NCI-H2029 treated with DMSO at 0.1 percent for 48 hours (cell line): ENCODE data around the gene CDHR1.
A peak's percentile ranks its signal among the peaks of the same experiment; 100 is the strongest.

Source experiments
- DNase-seq: peaks from one replicate; lab custom pipeline; 2025; lab: John Stamatoyannopoulos, UW

Gene CDHR1

GRCh38 chr10:84201244-84201606 is 6.9 kb downstream of the CDHR1 start:
- DNase-seq: no peak

- DNase-seq: no peak
Measured at GRCh38 chr10:84201682-84202081, 7.3 kb downstream of the CDHR1 start.

GRCh38 chr10:84202349-84202748 is 8.0 kb downstream of the CDHR1 start:
- no peak for DNase-seq

GRCh38 chr10:84204122-84204521 is 9.8 kb downstream of the CDHR1 start:
- no peak for DNase-seq

GRCh38 chr10:84204610-84205009 is 10.3 kb downstream of the CDHR1 start:
- no peak for DNase-seq

GRCh38 chr10:84205049-84205852 is 10.9 kb downstream of the CDHR1 start:
- peak; percentile 12 for DNase-seq

GRCh38 chr10:84205853-84206525 is 11.7 kb downstream of the CDHR1 start:
- no peak for DNase-seq

GRCh38 chr10:84208023-84208422 is 13.7 kb downstream of the CDHR1 start:
- no peak for DNase-seq

- no peak for DNase-seq
Measured at GRCh38 chr10:84211566-84211965, 17.2 kb downstream of the CDHR1 start.

- no peak for DNase-seq
Measured at GRCh38 chr10:84212014-84212413, 17.7 kb downstream of the CDHR1 start.

GRCh38 chr10:84213076-84213475 is 18.7 kb downstream of the CDHR1 start:
- DNase-seq: no peak

GRCh38 chr10:84214046-84214572 is 19.8 kb downstream of the CDHR1 start:
- DNase-seq: no peak

GRCh38 chr10:84214612-84215235 is 20.4 kb downstream of the CDHR1 start:
- DNase-seq: no peak

- no peak for DNase-seq
Measured at GRCh38 chr10:84216834-84217233, 22.5 kb downstream of the CDHR1 start.

- no peak for DNase-seq
Measured at GRCh38 chr10:84217746-84218145, 23.4 kb downstream of the CDHR1 start.

- no peak for DNase-seq
Measured at GRCh38 chr10:84221916-84222315, 27.6 kb downstream of the CDHR1 start.

- no peak for DNase-seq
Measured at GRCh38 chr10:84224411-84225028, 30.2 kb downstream of the CDHR1 start.

GRCh38 chr10:84225427-84226173 is 31.3 kb downstream of the CDHR1 start, which contains the start of gene LRIT2:
Gene LRIT2 (minus strand): TSS chr10:84225544. CDS start chr10:84225520, 24 bp downstream.
- DNase-seq: no peak

GRCh38 chr10:84226616-84227015 is 32.3 kb downstream of the CDHR1 start:
- DNase-seq: no peak

- no peak for DNase-seq
Measured at GRCh38 chr10:84227810-84228209, 33.5 kb downstream of the CDHR1 start.

- DNase-seq: no peak
Measured at GRCh38 chr10:84230359-84230758, 36.0 kb downstream of the CDHR1 start.

GRCh38 chr10:84232376-84232775 is 38.0 kb downstream of the CDHR1 start:
- no peak for DNase-seq
